IMR-90 (cell line): Measurements from ENCODE around the gene SURF2.

Experiments used
- CEBPB ChIP-seq: IDR thresholded peaks from 2 replicates; pipeline ENCODE4 v1.6.1; 2012; ENCODE audit warnings: low read depth, low read length, improper control_type of control experiment
- CTCF ChIP-seq: conservative IDR thresholded peaks from 2 replicates; pipeline ENCODE4 v1.5.1; 2012; ENCODE audit warnings: mild to moderate bottlenecking, low read depth, low read length, improper control_type of control experiment
- ELK1 ChIP-seq: fragments of 150-350 bp; IDR thresholded peaks from 2 replicates; pipeline ENCODE4 v1.6.1; 2016; ENCODE audit warnings: low read depth, mild to moderate bottlenecking, low read length, moderate library complexity, borderline replicate concordance
- FOS ChIP-seq: fragments of 150-350 bp; IDR thresholded peaks from 2 replicates; pipeline ENCODE4 v1.6.1; 2016; ENCODE audit warnings: low read depth, low read length
- MAFK ChIP-seq: IDR thresholded peaks from 2 replicates; pipeline ENCODE4 v1.6.1; 2012; ENCODE audit warnings: low read depth, low read length, improper control_type of control experiment
- NFE2L2 ChIP-seq: fragments of 150-350 bp; IDR thresholded peaks from 2 replicates; pipeline ENCODE4 v1.6.1; 2016; ENCODE audit warnings: low read depth, mild to moderate bottlenecking, low read length
- POLR2A ChIP-seq: IDR thresholded peaks from 2 replicates; pipeline ENCODE4 v1.6.1; 2012; ENCODE audit warnings: mild to moderate bottlenecking, low read depth, low read length
- RAD21 ChIP-seq: IDR thresholded peaks from 2 replicates; pipeline ENCODE4 v1.6.1; 2012; ENCODE audit warnings: low read length, improper control_type of control experiment
- USF2 ChIP-seq: fragments of 150-350 bp; IDR thresholded peaks from 2 replicates; pipeline ENCODE4 v1.6.1; 2017; ENCODE audit warnings: mild to moderate bottlenecking, antibody characterized with exemption, low read length, low read depth

DNA sequence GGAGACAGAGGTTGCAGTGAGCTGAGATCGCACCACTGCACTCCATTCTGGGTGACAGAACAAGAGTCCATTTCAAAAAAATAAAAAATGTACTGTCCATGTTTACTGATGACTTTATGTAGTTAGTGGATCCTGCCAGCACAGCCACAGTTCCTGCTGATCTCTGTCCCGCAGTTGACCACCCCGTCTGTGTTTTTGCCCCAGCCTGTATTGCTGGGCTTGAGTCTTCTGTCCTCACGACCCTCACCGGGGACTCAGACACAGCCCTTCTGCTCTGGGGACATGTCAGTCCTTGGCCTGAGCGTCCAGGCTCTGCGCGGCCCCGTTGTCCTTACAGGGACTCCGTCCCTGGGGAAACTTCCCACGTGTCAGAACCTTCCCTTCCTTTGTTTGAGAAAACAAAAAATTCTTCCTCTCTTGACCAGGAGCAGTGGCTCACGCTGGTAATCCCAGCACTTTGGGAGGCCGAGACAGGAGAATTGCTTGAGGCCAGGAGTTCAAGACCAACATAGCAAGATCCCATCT is 34.9 kb upstream of the SURF2 start:
- no peak for TF ChIP-seq CTCF
- no peak for TF ChIP-seq NFE2L2
- no peak for TF ChIP-seq MAFK
- no peak for TF ChIP-seq FOS
- no peak for TF ChIP-seq USF2
- TF ChIP-seq POLR2A = no peak
- TF ChIP-seq CEBPB = no peak
- no peak for TF ChIP-seq ELK1
- TF ChIP-seq RAD21 = no peak
